ENCODE measurements around the gene NBDY.
"Not testable (repeated sequence)": the region's sequence is repeated elsewhere in the genome, so short reads cannot be mapped to it uniquely, and the experiment has no call there.

The NBDY gene

DNA sequence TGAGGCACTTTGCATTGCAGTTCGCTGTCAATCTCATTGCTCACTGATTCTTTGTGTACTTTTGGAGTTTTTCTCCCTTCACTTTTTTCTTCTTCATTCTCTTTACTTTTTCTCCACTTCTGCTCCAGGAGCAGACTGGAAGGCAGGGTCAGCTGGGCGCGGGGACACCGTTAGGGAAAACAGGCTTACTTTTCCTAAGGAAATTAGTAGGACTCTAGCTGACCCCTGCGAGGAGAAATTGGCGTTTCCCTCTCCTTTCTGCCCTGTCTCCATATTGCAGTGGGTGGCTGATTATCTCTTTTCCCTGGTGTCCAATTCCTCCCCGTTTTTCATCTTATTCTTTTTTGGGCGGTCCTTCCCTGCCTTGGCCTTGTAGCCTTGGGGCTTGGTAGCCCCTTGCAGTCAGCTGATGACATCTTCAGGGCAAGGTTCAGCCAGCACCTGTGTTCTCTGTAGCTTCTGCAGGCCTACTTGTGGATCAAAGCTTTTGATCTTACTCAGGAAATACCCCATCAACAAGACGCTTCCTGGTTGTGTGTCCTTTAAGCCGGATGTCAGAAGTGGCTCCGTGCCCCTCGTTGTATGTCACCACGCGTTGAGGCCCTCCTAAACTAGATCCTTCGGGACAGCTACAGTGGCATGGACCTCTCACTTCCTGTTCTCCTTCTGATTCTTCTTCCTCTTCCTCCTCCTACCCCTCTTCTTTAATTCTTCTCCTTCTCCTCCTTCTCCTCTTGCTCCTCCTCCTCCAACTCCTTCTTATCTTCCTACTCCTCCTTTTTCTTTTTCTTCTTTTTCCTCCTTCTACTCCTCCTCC, 36.1 kb downstream of the NBDY start:
- no peak for DNase-seq

DNA sequence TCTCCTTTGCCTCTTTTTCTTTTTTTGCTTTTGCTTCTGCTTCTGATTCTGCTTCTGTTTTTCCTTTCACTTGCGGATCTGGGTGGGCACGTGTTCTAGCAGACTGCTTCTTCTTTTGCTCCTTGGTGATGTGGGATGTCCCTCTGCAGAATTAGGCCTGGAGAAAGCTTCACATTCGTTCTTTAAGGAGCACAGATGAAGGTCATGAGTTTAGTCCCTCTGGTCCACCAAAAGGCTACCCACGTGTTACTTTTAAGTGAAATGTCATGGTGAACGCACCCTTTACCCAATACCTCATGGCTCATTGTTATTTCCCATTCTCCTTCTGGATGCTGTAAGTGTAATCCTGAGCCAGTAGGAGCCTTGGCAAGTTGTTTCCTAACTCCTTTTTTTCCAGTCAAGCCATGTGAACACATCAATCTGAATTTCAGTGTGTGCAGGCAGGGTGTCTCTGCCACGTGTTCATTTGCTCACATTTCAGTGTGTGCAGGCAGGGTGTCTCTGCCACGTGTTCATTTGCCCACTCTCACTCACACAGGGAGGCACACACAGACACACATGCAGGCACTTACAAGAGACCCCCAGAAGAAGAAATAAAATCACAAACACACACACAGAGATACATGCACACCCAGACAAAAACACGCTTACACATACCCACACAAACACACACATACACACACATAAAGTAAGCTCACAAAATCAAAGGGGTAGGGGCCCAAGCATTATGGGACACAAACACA, 36.9 kb downstream of the NBDY start:
- DNase-seq = no peak

DNA sequence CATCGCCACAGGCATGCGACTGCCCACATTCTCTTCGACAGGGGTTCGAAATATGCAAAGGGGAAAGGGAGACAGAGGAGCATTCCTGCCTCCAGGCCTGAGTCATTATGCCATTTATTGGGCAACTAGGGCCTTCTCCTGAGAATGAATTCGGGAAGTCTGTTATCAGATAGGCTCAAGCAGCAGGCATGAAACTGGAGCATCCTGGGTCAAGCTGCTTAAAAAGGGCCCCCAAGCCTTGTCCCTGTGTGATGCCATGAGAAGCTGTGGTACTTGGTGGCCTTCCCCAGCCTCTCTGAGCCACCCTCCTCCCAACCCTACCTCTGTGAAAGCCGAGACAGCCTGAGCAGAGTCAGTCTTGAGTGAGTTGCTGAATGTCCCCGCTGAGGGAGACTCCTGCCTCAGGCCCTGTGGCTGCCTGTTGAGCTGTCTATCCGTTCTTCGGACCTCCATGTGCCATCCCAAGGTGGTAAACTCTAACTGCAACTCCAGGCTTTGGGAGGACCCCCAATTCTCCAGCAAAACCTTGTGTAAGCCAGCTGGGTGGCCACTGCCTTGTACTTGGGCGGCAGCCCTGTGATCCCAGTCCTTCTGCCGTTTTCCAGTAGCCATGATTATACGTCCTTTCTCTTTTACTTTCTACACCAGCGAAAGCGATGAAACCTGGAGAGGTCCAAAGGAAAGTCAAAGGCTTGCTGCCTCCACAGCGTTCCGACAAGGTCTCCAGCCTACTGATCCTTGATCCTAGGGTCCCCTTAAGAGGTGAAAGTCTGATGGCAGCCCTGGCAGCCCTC, 37.7 kb downstream of the NBDY start:
- DNase-seq = no peak

DNA sequence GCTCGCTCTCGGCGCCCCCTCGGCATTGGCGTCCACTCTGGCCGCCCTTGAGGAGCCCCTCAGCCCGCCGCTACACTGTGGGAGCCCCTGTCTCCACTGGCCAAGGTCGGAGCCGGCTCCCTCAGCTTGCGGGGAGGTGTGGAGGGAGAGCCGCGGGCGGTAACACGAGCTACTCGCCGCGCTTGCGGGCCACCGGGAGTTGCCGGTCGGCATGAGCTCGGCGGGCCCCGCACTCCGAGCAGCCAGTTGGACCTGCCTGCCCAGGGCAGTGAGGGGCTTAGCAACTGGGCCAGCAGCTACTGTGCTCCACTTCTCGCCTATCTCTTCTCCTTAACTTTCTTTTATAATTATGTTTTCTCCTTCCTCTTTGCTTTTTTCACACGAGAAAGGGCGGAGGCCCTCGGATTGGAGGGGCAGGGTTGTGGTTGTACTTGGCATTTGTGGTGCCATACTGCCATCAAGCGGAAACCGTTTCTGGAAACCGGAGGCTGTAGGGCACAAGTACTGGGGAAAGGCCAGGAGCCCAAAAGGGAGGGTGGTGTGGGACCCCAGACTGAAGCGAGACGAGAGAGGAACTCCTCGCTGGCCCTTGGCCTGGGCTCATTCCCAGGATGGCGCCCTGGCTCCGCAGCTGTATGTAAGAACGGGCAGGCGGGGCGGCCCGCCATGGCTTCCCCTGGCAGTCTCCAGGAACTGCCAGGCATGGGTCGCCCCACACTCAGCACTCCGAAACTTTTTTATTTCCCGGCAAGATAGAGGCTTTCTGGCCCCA, 38.5 kb downstream of the NBDY start:
- DNase-seq = not testable (repeated sequence)

DNA sequence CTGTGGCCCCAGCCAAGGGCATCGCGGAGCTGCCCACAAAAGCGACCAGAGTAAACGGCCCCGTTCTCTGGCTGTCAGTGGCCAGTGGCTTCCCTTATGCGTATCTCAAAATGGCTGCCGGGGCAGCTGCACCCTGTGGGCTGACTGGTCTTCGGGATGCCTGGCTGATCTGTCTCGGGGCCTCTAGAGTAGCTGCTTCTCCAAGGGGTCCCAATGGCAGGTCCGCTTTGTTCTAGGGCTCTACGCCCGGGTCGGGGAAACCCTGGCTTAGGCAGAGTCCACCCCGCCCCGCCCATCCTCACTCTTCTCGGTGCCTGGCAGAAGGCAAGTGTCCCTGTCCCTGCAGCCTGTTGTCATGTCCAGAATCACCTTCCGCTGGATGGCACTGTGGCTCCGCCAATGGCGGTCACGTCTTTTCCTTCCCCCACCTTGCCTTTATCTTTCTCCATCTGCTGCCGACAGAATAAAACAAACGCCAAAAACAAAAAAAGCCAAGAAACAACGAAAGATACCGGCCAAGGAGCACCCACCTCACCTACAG, 39.1 kb downstream of the NBDY start:
- DNase-seq = not testable (repeated sequence)

DNA sequence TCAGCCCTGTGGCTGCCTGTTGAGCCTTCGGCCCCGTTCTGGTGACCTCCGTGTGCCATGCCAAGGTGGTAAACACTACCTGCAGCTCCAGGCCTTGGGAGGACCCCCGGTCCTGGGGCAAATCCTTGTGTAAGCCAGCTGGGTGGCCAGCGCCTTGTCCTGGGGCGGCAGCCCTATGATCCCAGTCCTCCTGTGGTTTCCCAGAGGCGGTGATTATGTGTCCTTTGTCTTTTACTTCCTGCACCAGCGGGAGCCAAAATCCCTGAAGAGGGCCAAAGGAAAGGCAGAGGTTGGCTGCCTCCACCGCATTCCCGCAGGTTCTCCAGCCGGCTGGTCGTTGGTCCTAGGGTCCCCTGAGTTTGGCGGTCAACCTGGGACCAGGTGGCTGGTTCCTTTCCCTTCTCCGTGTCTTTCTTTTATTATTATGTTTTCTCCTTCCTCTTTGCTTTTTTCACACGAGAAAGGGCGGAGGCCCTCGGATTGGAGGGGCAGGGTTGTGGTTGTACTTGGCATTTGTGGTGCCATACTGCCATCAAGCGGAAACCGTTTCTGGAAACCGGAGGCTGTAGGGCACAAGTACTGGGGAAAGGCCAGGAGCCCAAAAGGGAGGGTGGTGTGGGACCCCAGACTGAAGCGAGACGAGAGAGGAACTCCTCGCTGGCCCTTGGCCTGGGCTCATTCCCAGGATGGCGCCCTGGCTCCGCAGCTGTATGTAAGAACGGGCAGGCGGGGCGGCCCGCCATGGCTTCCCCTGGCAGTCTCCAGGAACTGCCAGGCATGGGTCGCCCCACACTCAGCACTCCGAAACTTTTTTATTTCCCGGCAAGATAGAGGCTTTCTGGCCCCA, 43.9 kb downstream of the NBDY start:
- not testable (repeated sequence) for DNase-seq

DNA sequence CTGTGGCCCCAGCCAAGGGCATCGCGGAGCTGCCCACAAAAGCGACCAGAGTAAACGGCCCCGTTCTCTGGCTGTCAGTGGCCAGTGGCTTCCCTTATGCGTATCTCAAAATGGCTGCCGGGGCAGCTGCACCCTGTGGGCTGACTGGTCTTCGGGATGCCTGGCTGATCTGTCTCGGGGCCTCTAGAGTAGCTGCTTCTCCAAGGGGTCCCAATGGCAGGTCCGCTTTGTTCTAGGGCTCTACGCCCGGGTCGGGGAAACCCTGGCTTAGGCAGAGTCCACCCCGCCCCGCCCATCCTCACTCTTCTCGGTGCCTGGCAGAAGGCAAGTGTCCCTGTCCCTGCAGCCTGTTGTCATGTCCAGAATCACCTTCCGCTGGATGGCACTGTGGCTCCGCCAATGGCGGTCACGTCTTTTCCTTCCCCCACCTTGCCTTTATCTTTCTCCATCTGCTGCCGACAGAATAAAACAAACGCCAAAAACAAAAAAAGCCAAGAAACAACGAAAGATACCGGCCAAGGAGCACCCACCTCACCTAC, 44.5 kb downstream of the NBDY start:
- not testable (repeated sequence) for DNase-seq

DNA sequence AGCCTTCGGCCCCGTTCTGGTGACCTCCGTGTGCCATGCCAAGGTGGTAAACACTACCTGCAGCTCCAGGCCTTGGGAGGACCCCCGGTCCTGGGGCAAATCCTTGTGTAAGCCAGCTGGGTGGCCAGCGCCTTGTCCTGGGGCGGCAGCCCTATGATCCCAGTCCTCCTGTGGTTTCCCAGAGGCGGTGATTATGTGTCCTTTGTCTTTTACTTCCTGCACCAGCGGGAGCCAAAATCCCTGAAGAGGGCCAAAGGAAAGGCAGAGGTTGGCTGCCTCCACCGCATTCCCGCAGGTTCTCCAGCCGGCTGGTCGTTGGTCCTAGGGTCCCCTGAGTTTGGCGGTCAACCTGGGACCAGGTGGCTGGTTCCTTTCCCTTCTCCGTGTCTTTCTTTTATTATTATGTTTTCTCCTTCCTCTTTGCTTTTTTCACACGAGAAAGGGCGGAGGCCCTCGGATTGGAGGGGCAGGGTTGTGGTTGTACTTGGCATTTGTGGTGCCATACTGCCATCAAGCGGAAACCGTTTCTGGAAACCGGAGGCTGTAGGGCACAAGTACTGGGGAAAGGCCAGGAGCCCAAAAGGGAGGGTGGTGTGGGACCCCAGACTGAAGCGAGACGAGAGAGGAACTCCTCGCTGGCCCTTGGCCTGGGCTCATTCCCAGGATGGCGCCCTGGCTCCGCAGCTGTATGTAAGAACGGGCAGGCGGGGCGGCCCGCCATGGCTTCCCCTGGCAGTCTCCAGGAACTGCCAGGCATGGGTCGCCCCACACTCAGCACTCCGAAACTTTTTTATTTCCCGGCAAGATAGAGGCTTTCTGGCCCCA, 49.3 kb downstream of the NBDY start:
- not testable (repeated sequence) for DNase-seq

DNA sequence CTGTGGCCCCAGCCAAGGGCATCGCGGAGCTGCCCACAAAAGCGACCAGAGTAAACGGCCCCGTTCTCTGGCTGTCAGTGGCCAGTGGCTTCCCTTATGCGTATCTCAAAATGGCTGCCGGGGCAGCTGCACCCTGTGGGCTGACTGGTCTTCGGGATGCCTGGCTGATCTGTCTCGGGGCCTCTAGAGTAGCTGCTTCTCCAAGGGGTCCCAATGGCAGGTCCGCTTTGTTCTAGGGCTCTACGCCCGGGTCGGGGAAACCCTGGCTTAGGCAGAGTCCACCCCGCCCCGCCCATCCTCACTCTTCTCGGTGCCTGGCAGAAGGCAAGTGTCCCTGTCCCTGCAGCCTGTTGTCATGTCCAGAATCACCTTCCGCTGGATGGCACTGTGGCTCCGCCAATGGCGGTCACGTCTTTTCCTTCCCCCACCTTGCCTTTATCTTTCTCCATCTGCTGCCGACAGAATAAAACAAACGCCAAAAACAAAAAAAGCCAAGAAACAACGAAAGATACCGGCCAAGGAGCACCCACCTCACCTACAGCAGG, 50.0 kb downstream of the NBDY start:
- DNase-seq = not testable (repeated sequence)

DNA sequence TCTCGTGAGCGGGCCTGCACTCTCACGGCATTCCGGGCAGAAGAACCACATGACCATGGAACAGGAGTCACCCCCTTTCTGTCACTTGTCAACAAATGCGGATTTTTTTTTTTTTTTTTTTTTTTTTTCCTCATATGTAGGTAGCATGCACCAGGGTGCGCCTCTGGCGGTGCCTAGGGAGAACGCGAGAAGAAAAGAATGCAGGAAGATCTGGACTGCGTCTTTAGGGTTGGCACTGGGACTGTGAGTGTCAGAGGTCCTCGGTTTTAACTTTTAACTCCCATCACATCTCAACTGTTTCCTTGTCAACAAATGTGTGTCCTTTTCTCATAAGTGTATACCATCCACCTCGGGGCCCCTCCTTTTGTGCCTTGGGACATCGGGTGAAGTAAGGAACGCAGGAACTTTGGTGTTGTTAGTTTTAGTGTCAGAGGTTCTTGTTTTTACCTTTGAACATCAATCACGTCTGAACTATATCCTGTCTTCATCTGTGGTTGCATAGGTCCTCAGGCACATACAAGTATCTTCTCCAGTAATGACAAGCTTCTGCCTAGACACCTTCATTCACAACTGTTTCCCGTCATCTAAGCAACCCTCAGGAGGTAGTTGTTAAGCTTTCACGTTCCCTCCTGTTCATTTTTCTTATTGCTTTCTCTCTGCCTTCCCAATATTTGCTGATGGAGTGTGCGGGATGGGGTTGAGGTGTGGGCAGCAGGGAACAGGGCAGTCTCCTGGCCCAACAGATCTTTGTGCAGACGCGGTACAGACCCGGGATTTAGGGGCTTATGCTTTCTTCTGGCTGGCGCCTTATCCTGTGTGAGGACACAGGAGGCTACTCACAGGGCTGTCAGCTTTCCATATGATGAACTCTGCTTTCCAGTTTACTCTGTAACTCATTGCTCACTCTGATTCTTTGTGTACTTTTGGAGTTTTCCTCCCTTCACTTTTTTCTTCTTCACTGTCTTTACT, 51.9 kb downstream of the NBDY start:
- not testable (repeated sequence) for DNase-seq

DNA sequence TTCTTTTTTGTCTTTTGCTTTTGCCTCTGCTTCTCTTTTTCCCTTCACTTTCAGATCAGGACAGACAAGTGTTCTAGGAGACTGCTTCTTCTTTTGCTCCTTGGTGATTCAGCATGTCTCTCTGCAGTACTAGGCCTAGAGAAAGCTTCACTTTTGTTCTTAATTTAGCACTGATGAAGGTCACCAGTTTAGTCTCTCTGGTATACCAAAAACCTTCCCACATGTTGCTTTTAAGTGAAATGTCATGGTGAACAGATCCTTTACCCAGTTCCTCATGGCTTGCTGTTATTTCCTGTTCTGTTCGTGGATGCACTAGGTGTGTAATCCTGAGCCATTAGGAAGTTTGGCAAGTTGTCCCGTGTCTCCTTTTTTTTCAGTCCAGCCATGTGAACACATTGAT, 53.3 kb downstream of the NBDY start:
- DNase-seq = no peak

DNA sequence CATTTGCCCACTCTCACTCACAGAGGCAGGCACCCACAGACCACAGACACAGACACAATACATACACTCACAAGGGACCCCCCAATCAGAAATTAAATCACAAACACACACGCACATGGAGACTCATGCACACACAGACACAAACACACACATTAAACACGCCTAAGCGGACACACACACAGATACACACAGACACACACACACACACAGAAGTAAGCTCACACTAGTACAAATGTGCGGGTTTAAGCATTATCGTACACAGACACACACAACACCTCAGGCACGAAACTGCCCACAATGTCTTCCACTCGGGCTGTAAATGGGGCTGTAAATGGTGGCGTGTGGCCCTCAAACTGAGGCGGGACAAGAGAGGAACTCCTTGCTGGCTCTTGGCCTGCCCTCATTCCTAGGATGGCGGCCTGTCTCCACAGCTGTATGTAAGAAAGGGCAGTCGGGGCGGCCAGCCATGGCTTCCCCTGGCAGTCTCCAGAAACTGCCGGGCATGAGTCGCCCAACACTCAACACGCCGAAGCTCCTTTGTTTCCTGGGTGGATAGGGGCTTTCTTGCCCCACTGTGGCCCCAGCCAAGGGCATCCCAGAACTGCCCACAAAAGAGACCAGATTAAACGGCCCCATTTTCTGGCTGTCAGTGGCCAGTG, 53.9 kb downstream of the NBDY start:
- DNase-seq = no peak

DNA sequence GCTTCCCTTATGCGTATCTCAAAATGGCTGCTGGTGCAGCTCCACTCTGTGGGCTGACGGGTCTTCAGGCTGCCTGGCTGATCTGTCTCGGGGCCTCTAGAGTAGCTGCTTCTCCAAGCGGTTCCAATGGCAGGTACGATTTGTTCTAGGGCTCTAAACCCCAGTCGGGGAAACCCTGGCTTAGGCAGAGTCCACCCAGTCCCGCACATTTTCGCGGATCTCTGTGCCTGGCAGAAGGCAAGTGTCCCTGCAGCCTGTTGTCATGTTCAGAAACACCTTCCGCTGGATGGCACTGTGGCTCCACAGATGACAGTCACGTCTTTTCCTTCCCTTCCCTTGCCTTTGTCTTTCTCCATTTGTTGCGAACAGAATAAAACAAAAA, 54.4 kb downstream of the NBDY start:
- DNase-seq = no peak

DNA sequence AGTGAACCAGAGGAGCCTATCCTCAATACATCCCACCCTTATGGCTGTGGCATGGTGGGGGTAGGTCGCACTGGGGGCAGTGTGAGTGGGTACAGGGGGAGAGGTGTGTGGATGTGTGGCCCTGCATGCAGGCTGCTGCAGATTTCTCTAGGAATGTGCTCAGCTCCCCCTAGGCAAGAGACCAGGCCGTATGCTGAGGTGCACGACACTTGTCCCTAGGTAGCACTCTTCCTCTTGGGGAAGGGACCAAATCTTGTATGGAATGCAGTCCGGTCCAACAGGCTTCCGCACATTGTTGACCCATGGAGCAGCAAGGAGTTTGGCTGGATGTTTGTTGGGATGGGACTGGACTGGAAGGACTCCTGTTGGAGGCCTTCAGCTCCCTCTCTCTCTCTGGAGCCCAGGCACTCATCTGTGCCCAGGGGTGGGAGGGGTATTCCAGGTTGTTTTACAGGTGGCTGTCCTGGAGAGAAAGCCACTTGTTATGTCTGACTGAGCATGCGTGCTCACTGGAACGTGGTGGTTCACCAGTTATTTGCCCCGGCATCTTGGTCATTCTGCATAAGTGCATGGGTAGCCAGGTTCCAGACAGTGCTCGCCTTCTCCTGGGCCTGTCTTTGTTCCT, 55.1 kb downstream of the NBDY start:
- DNase-seq = no peak

DNA sequence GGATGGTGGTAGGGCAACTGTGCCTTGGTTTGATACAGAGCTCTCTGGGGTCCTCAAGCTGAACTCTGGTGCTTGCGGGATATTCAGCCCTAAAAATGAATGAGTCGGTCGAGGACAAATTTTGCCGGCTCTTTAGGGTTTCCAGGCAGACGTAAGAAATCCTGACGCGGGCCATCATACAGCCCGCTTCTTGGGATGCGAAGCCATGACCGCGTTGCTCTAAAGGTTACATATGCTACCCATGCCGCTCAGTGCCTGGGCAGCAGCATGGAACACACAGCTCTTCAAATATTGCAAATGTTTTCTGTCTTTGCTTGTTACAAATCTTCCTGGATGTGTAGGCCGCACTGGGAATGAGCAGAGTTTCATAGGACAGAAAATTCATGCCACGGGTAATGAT, 55.6 kb downstream of the NBDY start:
- DNase-seq = no peak

DNA sequence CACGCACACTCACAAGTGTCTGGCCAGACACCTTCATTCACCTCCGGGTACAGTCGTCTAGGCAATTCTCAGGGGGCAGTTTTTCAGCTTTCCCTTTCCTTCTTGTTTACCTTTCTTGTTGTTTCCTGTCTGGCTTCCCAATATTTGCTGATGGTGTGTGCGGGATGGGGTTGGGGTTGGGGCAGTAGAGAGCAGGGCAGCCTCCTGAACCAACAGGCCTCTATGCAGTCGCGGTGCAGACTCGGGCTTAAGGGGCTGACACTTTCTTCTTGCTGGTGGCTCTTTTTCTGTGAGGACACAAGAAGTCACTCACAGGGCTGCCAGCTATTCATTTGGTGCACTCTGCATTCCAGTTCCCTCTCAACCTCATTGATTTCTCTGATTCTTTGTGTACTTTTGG, 56.4 kb downstream of the NBDY start:
- DNase-seq = no peak

DNA sequence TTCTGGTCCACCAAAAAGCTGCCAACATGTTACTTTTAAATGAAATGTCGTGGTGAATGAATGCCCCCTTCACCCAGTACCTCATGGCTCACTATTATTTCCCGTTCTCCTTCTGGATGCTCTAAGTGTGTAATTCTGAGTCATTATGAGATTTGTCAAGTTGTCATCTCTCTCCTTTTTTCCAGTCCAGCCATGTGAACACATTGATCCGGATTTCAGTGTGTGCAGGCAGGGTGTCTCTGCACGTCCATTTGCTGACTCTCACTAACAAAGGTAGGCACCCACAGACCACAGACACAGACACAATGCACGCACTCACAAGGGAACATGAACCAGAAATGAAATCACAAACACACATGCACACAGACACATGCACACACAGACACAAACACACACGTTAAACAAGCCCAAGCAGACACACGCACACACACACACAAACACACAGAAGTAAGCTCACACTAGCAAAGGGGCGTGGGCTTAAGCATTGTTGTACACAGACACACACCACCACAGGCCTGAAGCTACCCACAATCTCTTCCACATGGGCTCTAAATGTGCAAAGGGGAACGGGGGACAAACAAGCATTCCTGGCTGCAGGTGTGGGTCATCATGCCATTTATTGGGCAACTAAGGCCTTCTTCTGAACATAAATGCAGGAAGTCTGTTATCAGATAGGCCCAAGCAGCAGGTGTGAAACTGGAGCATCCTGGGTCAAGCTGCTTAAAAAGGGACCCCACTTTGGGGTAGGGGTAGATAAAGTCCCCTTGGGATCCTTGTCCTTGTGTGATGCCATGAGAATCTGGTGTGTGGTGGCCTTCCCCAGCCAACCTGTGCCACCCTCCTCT, 58.1 kb downstream of the NBDY start:
- DNase-seq = no peak

Measured in amniotic stem cell (primary cell).